Panc1 (cell line): Measurements from ENCODE around the gene CNTN1. TPM values are rescaled to one million over a fixed set of nuclear protein-coding genes. Genes with fewer than 3 reads are reported as not detected.

Experiments used
- ATAC-seq: fragments of 200-7000 bp; cut with Tn5 transposase; 2 replicates; pipeline ENCODE4 v1.9.1; 2020; ENCODE audit warnings: mild to moderate bottlenecking, moderate library complexity
- BruUV-seq: library from RNA; stranded (reverse); fragments of 400-500 nt; replicated peaks from 2 replicates; lab custom pipeline; 2021; lab: Mats Ljungman, UMichigan
- CTCF ChIA-PET: fragments of 300-600 bp; sonication (Branson Sonifier 250); formaldehyde crosslinking; loops from one replicate; lab custom pipeline; 2022; ENCODE audit warnings: antibody characterized with exemption; lab: Charles Lee
- POLR2A ChIA-PET: fragments of 300-600 bp; sonication (Branson Sonifier 250); formaldehyde crosslinking; loops from one replicate; lab custom pipeline; 2022; ENCODE audit warnings: antibody characterized with exemption; lab: Charles Lee
- DNase-seq: peaks from one replicate; pipeline ENCODE4 v3.0.0-alpha.2; 2010; ENCODE audit warnings: low read depth, low spot score
- H3K27ac ChIP-seq: 2 replicates; pipeline ENCODE4 v1.5.1; 2011; ENCODE audit warnings: mild to moderate bottlenecking, low read length, inconsistent platforms
- H3K27me3 ChIP-seq: fragments of 200-500 bp; sonication (Bioruptor generic); 2 replicates; pipeline ENCODE4 v1.6.0; 2014; ENCODE audit warnings: low read length, inconsistent platforms; ENCODE audit not compliant: control insufficient read depth, insufficient read depth
- H3K36me3 ChIP-seq: fragments of 200-500 bp; sonication (Bioruptor generic); 2 replicates; pipeline ENCODE4 v1.5.1; 2014; ENCODE audit warnings: inconsistent platforms, mild to moderate bottlenecking, low read length, moderate library complexity; ENCODE audit not compliant: control insufficient read depth, insufficient read depth
- H3K4me1 ChIP-seq: 2 replicates; pipeline ENCODE4 v1.5.1; 2011; ENCODE audit warnings: inconsistent platforms, mild to moderate bottlenecking, low read length, moderate library complexity; ENCODE audit not compliant: control insufficient read depth, insufficient read depth
- H3K4me3 ChIP-seq, 2 experiments: 2 replicates each; pipeline ENCODE4 v1.5.1; 2011 to 2012; ENCODE audit warnings: low read depth in 2 of 2, low read length in 2 of 2, mild to moderate bottlenecking in 2 of 2, inconsistent platforms in 1 of 2, moderate library complexity in 1 of 2
- H3K9me3 ChIP-seq: fragments of 200-500 bp; sonication (Bioruptor generic); 2 replicates; pipeline ENCODE4 v1.5.1; 2014; ENCODE audit warnings: low read depth, mild to moderate bottlenecking, inconsistent platforms, low read length, moderate library complexity; ENCODE audit not compliant: control insufficient read depth, insufficient read depth
- POLR2AphosphoS5 ChIP-seq: IDR thresholded peaks from 2 replicates; pipeline ENCODE4 v1.6.1; 2012; ENCODE audit warnings: mild to moderate bottlenecking, low read depth, low read length, moderate library complexity
- SIN3A ChIP-seq: IDR thresholded peaks from 2 replicates; pipeline ENCODE4 v1.6.1; 2012; ENCODE audit warnings: low read depth, mild to moderate bottlenecking, low read length, moderate library complexity, borderline replicate concordance; ENCODE audit not compliant: insufficient read depth
- TCF7L2 ChIP-seq: IDR thresholded peaks from 2 replicates; pipeline ENCODE4 v1.6.1; 2011; ENCODE audit warnings: mild to moderate bottlenecking, low read depth, low read length, inconsistent platforms
- in situ Hi-C: cut with HindIII; loops from 2 replicates; pipeline ENCODE4 v1.10.0; 2016; ENCODE audit warnings: low sequenced_read_pairs, low pct_unique_long_range_greater_than_20kb
- intact Hi-C: fragments of 100-400 bp; cut with micrococcal nuclease; formaldehyde crosslinking; loops from one replicate; pipeline ENCODE4 v1.10.0; 2022; ENCODE audit not compliant: unreplicated experiment
- total RNA-seq: library from RNA; stranded (reverse); gene quantifications from one replicate; pipeline ENCODE4 v1.2.1, GENCODE V29; 2021; ENCODE audit not compliant: unreplicated experiment
- TF ChIP-seq, protein P1 (sequence below): fragments of 450-650 bp; IDR thresholded peaks from 2 replicates; pipeline ENCODE4 v1.5.1; 2017; ENCODE audit warnings: mild to moderate bottlenecking
- TF ChIP-seq, protein P2 (sequence below), 2 experiments: IDR thresholded peaks; 2 replicates each; pipeline ENCODE4 v1.6.1; 2011 to 2012; ENCODE audit warnings: low read depth in 2 of 2, control low read depth in 1 of 2, low read length in 1 of 2, mild to moderate bottlenecking in 1 of 2, moderate library complexity in 1 of 2; ENCODE audit not compliant: insufficient read depth in 1 of 2

CNTN1 gene
- total RNA-seq, 1 experiment from 2014 or later = not detected

DNA sequence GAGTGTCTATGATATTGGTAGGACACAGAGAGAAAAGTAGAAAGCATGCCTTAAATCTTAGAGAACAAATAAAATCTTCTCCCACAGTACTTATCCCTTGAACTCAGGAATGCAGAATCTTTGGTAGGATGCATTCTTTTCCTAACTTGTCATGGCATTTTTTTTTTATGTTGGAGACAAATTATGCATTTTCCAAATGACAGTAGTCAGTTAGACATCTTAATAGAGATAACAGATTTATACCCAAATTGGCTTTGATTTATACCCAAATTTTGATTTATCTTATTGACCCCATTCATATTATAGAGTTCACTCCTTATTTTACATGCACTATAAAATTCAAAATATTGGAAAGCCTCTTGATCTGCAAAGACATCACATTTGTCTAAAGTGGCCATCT, 132.9 kb downstream of the CNTN1 start:
- no peak for ATAC-seq
- CTCF ChIA-PET = no interaction called here
- in situ Hi-C loops (no loop called here), intact Hi-C loops (no loop called here)
- Histone ChIP-seq H3K4me1 (no peaks in the 10 kb centered on the region), H3K4me3 (no peak overlapping the region), H3K36me3 (no peaks in the 10 kb centered on the region), H3K9me3 (0 out of 2 replicates have a peak, but pooled peaks cover 3% of the 10 kb centered on the region), H3K27ac (no peak overlapping the region), H3K27me3 (no peaks in the 10 kb centered on the region)
- BruUV-seq = no TSS peak
- no peak for DNase-seq
- TF ChIP-seq, protein P1, sequence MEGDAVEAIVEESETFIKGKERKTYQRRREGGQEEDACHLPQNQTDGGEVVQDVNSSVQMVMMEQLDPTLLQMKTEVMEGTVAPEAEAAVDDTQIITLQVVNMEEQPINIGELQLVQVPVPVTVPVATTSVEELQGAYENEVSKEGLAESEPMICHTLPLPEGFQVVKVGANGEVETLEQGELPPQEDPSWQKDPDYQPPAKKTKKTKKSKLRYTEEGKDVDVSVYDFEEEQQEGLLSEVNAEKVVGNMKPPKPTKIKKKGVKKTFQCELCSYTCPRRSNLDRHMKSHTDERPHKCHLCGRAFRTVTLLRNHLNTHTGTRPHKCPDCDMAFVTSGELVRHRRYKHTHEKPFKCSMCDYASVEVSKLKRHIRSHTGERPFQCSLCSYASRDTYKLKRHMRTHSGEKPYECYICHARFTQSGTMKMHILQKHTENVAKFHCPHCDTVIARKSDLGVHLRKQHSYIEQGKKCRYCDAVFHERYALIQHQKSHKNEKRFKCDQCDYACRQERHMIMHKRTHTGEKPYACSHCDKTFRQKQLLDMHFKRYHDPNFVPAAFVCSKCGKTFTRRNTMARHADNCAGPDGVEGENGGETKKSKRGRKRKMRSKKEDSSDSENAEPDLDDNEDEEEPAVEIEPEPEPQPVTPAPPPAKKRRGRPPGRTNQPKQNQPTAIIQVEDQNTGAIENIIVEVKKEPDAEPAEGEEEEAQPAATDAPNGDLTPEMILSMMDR = no peak
- TF ChIP-seq, protein P2, sequence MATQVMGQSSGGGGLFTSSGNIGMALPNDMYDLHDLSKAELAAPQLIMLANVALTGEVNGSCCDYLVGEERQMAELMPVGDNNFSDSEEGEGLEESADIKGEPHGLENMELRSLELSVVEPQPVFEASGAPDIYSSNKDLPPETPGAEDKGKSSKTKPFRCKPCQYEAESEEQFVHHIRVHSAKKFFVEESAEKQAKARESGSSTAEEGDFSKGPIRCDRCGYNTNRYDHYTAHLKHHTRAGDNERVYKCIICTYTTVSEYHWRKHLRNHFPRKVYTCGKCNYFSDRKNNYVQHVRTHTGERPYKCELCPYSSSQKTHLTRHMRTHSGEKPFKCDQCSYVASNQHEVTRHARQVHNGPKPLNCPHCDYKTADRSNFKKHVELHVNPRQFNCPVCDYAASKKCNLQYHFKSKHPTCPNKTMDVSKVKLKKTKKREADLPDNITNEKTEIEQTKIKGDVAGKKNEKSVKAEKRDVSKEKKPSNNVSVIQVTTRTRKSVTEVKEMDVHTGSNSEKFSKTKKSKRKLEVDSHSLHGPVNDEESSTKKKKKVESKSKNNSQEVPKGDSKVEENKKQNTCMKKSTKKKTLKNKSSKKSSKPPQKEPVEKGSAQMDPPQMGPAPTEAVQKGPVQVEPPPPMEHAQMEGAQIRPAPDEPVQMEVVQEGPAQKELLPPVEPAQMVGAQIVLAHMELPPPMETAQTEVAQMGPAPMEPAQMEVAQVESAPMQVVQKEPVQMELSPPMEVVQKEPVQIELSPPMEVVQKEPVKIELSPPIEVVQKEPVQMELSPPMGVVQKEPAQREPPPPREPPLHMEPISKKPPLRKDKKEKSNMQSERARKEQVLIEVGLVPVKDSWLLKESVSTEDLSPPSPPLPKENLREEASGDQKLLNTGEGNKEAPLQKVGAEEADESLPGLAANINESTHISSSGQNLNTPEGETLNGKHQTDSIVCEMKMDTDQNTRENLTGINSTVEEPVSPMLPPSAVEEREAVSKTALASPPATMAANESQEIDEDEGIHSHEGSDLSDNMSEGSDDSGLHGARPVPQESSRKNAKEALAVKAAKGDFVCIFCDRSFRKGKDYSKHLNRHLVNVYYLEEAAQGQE (IDR thresholded peaks at IDR 0.05; ENCODE audit: insufficient read depth in 1 of 2, low read depth in 2 of 2, low read length in 1 of 2) = no peak
- TF ChIP-seq POLR2AphosphoS5 (no peak), TCF7L2 (no peak), SIN3A (no peak)
- POLR2A ChIA-PET = no interaction called here

DNA sequence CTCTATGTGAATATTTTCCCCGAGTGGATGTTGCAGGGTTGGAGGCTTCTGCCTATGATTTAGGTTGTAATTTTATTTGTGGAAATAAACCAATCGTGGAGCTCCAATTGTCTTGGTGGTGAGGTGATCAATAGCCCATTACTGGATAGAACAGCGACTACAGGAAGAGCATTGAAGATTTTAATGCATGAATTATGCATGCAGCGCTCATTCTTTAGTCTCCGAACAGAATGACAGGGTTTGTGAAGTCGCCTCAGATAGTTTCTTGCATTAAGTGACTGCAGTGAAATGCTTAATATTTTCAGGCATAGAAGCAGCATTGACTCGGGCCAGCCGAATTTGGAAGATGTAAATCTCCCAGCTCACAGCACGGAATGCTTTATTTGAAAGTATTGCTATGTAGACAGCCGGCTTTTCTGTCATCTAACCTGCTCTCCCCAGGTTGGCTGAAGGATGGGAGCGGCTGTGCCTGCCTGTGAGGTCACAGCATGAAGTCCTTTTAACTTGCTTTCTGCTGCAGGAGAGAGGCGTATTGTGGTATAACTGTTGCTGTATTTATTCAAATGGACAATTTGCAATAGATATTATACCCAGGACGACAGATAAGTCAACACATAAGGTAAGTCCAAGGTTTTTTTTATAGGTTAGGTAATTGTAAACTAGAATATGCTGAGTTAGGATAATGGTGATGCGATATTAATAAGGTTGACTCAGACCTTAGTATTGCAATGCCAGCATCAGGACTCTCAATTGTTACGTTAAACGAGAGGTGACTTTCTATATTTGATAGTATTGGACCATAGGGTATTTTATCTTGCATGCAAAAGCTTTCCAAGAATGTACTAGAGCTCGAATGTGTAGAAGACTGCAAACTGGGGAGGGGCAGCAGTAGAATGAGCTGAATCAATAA, 135.7 kb downstream of the CNTN1 start:
- intact Hi-C loops = no loop called here
- ATAC-seq = no peak
- POLR2A ChIA-PET = no interaction called here

More for the DNA sequence above, 135.7 kb downstream of the CNTN1 start:
- H3K36me3 ChIP-seq = no peaks in the 10 kb centered on the region
- CTCF ChIA-PET = no interaction called here
- BruUV-seq = no TSS peak
- in situ Hi-C loops = no loop called here
- no peaks in the 10 kb centered on the region for H3K4me1 ChIP-seq
- TF ChIP-seq POLR2AphosphoS5 = no peak
- TF ChIP-seq, protein P1 = no peak
- no peak for TF ChIP-seq SIN3A
- no peak for TF ChIP-seq TCF7L2
- TF ChIP-seq, protein P2 (IDR thresholded peaks at IDR 0.05; ENCODE audit: insufficient read depth in 1 of 2, low read depth in 2 of 2, low read length in 1 of 2) = no peak
- H3K9me3 ChIP-seq = no peaks in the 10 kb centered on the region
- no peak overlapping the region for H3K27ac ChIP-seq
- DNase-seq = no peak
- H3K27me3 ChIP-seq = no peaks in the 10 kb centered on the region
- H3K4me3 ChIP-seq = no peak overlapping the region
